ENCODE results near the gene STXBP3.

- TF ChIP-seq, protein P1, sequence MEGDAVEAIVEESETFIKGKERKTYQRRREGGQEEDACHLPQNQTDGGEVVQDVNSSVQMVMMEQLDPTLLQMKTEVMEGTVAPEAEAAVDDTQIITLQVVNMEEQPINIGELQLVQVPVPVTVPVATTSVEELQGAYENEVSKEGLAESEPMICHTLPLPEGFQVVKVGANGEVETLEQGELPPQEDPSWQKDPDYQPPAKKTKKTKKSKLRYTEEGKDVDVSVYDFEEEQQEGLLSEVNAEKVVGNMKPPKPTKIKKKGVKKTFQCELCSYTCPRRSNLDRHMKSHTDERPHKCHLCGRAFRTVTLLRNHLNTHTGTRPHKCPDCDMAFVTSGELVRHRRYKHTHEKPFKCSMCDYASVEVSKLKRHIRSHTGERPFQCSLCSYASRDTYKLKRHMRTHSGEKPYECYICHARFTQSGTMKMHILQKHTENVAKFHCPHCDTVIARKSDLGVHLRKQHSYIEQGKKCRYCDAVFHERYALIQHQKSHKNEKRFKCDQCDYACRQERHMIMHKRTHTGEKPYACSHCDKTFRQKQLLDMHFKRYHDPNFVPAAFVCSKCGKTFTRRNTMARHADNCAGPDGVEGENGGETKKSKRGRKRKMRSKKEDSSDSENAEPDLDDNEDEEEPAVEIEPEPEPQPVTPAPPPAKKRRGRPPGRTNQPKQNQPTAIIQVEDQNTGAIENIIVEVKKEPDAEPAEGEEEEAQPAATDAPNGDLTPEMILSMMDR (IDR thresholded peaks at IDR 0.05; ENCODE audit: extremely low read depth in 1 of 2, insufficient read depth in 1 of 2, low read depth in 1 of 2, low read length in 2 of 2) = no peak
- TF ChIP-seq JUN (IDR thresholded peaks at IDR 0.05; ENCODE audit: borderline replicate concordance, insufficient read depth, insufficient read length, low read depth) (no peak), POLR2A (IDR thresholded peaks at IDR 0.05; ENCODE audit: low read depth, low read length) (no peak), POLR2AphosphoS5 (IDR thresholded peaks at IDR 0.05; ENCODE audit: insufficient read depth, low read depth, low read length) (no peak), MYC (IDR thresholded peaks at IDR 0.05; ENCODE audit: low read depth, low read length) (no peak), EZH2 (IDR thresholded peaks at IDR 0.05; ENCODE audit: borderline replicate concordance, low read depth, low read length, severe bottlenecking) (no peak), MAX (IDR thresholded peaks at IDR 0.05; ENCODE audit: insufficient read depth, insufficient read length) (no peak), GATA2 (IDR thresholded peaks at IDR 0.05; ENCODE audit: insufficient read depth, insufficient read length, low read depth, low read length) (no peak), FOS (IDR thresholded peaks at IDR 0.05; ENCODE audit: borderline replicate concordance, insufficient read depth, low read length) (no peak)
These were observed 73.4 kb downstream of the STXBP3 start for GRCh38 chr1:108819878-108820277.
